ENCODE data around the gene POU2F1.

GRCh38 chr1:167322483-167322882 lies 101.8 kb downstream of the POU2F1 start:
- TF ChIP-seq CTCF (IDR thresholded peaks at IDR 0.05) (no peak), POLR2A (IDR thresholded peaks at IDR 0.05) (no peak)
